HepG2 (cell line): ENCODE measurements around the gene HDLBP. TPM values are rescaled to one million over a fixed set of nuclear protein-coding genes. Genes with fewer than 3 reads are reported as not detected.

Experiments used
- BCL6 ChIP-seq: IDR thresholded peaks from 2 replicates; pipeline ENCODE4 v1.6.1; 2016; ENCODE audit warnings: missing genetic modification reagents, missing compliant biosample characterization
- GATAD2A ChIP-seq: IDR thresholded peaks from 2 replicates; pipeline ENCODE4 v1.6.1; 2016
- NR3C1 ChIP-seq: sonication (generic); formaldehyde crosslinking; IDR thresholded peaks from 2 replicates; pipeline ENCODE4 v1.4.0; 2020; ENCODE audit warnings: missing genetic modification reagents
- NRL ChIP-seq: sonication (generic); formaldehyde crosslinking; IDR thresholded peaks from 2 replicates; pipeline ENCODE4 v1.5.0; 2020; ENCODE audit warnings: missing genetic modification reagents, mild to moderate bottlenecking, moderate library complexity, borderline replicate concordance
- SSRP1 ChIP-seq: IDR thresholded peaks from 2 replicates; pipeline ENCODE4 v1.6.1; 2016; ENCODE audit warnings: control low read depth
- TGIF2 ChIP-seq: IDR thresholded peaks from 2 replicates; pipeline ENCODE4 v1.6.1; 2016; ENCODE audit warnings: control low read depth, missing compliant biosample characterization
- TOE1 ChIP-seq: sonication (generic); formaldehyde crosslinking; IDR thresholded peaks from 2 replicates; pipeline ENCODE4 v1.4.0; 2020; ENCODE audit warnings: mild to moderate bottlenecking, missing genetic modification reagents
- ZFAT ChIP-seq: sonication (generic); formaldehyde crosslinking; conservative IDR thresholded peaks from 2 replicates; pipeline ENCODE4 v1.8.1; 2023; ENCODE audit warnings: missing genetic modification reagents, inconsistent platforms
- ZFP41 ChIP-seq: sonication (generic); formaldehyde crosslinking; IDR thresholded peaks from 2 replicates; pipeline ENCODE4 v1.4.0; 2020; ENCODE audit warnings: mild to moderate bottlenecking, missing genetic modification reagents, borderline replicate concordance
- ZMAT3 ChIP-seq: sonication (generic); formaldehyde crosslinking; conservative IDR thresholded peaks from 2 replicates; pipeline ENCODE4 v1.7.0; 2021; ENCODE audit warnings: missing genetic modification reagents
- ZNF230 ChIP-seq: sonication (generic); formaldehyde crosslinking; IDR thresholded peaks from 2 replicates; pipeline ENCODE4 v1.4.0; 2020; ENCODE audit warnings: mild to moderate bottlenecking, missing genetic modification reagents
- ZNF296 ChIP-seq: sonication (generic); formaldehyde crosslinking; conservative IDR thresholded peaks from 2 replicates; pipeline ENCODE4 v1.5.0; 2020; ENCODE audit warnings: mild to moderate bottlenecking, missing genetic modification reagents
- ZNF44 ChIP-seq: sonication (generic); formaldehyde crosslinking; IDR thresholded peaks from 2 replicates; pipeline ENCODE4 v1.5.1; 2020; ENCODE audit warnings: mild to moderate bottlenecking, missing genetic modification reagents
- ZNF660 ChIP-seq: sonication (generic); formaldehyde crosslinking; IDR thresholded peaks from 2 replicates; pipeline ENCODE4 v1.5.1; 2020; ENCODE audit warnings: mild to moderate bottlenecking, low read depth, missing genetic modification reagents, borderline replicate concordance
- ZNF766 ChIP-seq: sonication (generic); formaldehyde crosslinking; IDR thresholded peaks from 2 replicates; pipeline ENCODE4 v1.5.0; 2020; ENCODE audit warnings: missing genetic modification reagents, borderline replicate concordance
- polyA plus RNA-seq, 8 experiments: library from polyadenylated mRNA; depleted of rRNA in 3 of 8; stranded (reverse) in 7 of 8; unstranded in 1 of 8; fragments of >200 nt; fragmentation: Illumina TruSeq in 4 of 8; extraction: Trizol in 4 of 8; gene quantifications; 2 replicates each; pipeline versions ENCODE4 v1.2.1 to v1.2.3, GENCODE V29; 2011 to 2016; ENCODE audit warnings: low read depth in 4 of 8, missing spikeins in 1 of 8, mixed read lengths in 1 of 8; ENCODE audit not compliant: insufficient read depth in 1 of 8
- total RNA-seq, 5 experiments: library from RNA; depleted of rRNA; stranded (reverse); fragments of >200 nt; fragmentation: Illumina TruSeq; extraction: Trizol; gene quantifications; 2 replicates each; pipeline ENCODE4 v1.2.3, GENCODE V29; 2016; ENCODE audit warnings: low read depth in 1 of 5
- TF ChIP-seq, protein P1 (sequence below): sonication (generic); formaldehyde crosslinking; IDR thresholded peaks from 2 replicates; pipeline ENCODE4 v1.4.0; 2020; ENCODE audit warnings: missing genetic modification reagents, borderline replicate concordance
- TF ChIP-seq, protein P2 (sequence below): sonication (generic); formaldehyde crosslinking; IDR thresholded peaks from 2 replicates; pipeline ENCODE4 v1.8.0; 2022; ENCODE audit warnings: missing genetic modification reagents, mild to moderate bottlenecking, inconsistent platforms, borderline replicate concordance
- TF ChIP-seq, protein P3 (sequence below): sonication (generic); formaldehyde crosslinking; IDR thresholded peaks from 2 replicates; pipeline ENCODE4 v1.9.0; 2021; ENCODE audit warnings: missing genetic modification reagents, borderline replicate concordance
- TF ChIP-seq, protein P4 (sequence below): sonication (generic); formaldehyde crosslinking; IDR thresholded peaks from 2 replicates; pipeline ENCODE4 v1.8.1; 2022; ENCODE audit warnings: mild to moderate bottlenecking, missing genetic modification reagents
- TF ChIP-seq, protein P5 (sequence below): IDR thresholded peaks from 2 replicates; pipeline ENCODE4 v1.6.1; 2016; ENCODE audit warnings: missing compliant biosample characterization, missing genetic modification reagents, borderline replicate concordance

HDLBP gene
- total and polyA plus RNA-seq, 2 of the 13 experiments (the other 11 are each of a cell fraction or from before 2014, with no cell fraction given) = 464 to 707 TPM

DNA sequence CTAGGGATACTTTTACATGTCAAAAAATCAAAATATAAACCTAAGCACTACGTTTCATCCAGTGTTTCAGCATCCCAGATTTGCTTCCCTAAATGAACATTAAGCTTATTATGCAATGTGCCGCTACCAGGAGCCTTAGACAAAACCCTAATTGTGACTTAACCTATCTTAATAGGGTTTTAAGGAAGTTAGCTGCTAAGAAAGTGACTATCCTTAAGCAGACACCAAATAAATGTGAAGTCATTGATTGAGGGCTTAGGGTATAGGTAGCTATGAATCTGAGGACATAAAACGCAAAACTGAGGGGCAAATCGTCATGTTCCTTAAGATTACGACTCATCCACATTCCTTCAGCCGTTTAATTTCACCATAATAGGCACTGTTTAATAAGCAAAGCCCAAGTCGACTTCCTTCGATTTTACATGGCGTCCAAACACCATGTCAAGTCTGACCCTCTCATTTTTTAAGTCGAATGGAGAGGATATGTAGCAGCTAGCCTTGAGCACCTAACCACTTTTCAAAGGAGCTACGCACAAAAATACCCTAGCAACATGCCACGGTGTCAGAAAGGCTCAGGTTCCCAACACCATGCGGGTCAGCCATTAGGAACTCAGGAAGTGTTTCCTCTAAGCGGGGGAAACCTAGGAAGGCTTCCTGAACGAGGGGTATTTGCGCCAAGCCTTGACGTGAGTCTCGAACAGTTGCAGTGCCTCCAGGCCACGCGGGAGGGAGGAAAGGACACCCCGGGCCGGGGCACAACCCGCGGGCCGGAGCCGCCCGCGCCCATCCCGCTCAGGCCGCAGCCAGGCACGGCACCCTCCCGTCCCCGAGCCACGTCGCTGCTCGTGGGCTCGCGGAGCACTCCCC, 1.0 kb downstream of the HDLBP start (continued):
- TF ChIP-seq, protein P1, sequence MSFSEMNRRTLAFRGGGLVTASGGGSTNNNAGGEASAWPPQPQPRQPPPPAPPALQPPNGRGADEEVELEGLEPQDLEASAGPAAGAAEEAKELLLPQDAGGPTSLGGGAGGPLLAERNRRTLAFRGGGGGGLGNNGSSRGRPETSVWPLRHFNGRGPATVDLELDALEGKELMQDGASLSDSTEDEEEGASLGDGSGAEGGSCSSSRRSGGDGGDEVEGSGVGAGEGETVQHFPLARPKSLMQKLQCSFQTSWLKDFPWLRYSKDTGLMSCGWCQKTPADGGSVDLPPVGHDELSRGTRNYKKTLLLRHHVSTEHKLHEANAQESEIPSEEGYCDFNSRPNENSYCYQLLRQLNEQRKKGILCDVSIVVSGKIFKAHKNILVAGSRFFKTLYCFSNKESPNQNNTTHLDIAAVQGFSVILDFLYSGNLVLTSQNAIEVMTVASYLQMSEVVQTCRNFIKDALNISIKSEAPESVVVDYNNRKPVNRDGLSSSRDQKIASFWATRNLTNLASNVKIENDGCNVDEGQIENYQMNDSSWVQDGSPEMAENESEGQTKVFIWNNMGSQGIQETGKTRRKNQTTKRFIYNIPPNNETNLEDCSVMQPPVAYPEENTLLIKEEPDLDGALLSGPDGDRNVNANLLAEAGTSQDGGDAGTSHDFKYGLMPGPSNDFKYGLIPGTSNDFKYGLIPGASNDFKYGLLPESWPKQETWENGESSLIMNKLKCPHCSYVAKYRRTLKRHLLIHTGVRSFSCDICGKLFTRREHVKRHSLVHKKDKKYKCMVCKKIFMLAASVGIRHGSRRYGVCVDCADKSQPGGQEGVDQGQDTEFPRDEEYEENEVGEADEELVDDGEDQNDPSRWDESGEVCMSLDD (CRISPR knock-in tag) = no peak
- TF ChIP-seq ZNF296 (CRISPR knock-in tag) (no peak), ZNF766 (no peak), ZNF660 (CRISPR knock-in tag) (no peak), ZNF44 (CRISPR knock-in tag) (no peak), BCL6 (CRISPR knock-in tag) (no peak), TOE1 (CRISPR knock-in tag) (no peak), ZFP41 (CRISPR knock-in tag) (no peak), GATAD2A (CRISPR knock-in tag) (0 out of 2 replicates have a peak, but pooled peaks have one; percentile 8), ZNF230 (CRISPR knock-in tag) (no peak), NRL (CRISPR knock-in tag) (no peak; the same call in 1 of the 2 replicates), ZMAT3 (CRISPR knock-in tag) (no peak), SSRP1 (CRISPR knock-in tag) (no peak), NR3C1 (CRISPR knock-in tag) (no peak), TGIF2 (CRISPR knock-in tag) (no peak), ZFAT (CRISPR knock-in tag) (0 out of 2 replicates have a peak, but pooled peaks have one; percentile 75)
- TF ChIP-seq, protein P2, sequence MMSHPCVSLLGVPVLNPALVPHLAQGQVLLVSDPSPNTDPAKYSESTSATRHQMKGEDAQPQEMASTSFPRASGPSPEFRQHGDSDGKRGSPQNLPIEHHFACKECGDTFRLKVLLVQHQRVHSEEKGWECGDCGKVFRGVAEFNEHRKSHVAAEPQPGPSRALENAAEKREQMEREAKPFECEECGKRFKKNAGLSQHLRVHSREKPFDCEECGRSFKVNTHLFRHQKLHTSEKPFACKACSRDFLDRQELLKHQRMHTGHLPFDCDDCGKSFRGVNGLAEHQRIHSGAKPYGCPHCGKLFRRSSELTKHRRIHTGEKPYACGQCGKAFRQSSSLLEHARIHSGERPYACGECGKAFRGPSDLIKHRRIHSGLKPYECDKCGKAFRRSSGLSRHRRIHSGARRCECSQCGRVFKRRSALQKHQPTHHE (CRISPR knock-in tag) = no peak
- TF ChIP-seq, protein P3, sequence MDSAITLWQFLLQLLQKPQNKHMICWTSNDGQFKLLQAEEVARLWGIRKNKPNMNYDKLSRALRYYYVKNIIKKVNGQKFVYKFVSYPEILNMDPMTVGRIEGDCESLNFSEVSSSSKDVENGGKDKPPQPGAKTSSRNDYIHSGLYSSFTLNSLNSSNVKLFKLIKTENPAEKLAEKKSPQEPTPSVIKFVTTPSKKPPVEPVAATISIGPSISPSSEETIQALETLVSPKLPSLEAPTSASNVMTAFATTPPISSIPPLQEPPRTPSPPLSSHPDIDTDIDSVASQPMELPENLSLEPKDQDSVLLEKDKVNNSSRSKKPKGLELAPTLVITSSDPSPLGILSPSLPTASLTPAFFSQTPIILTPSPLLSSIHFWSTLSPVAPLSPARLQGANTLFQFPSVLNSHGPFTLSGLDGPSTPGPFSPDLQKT = 0 out of 2 replicates have a peak, but pooled peaks have one; percentile 50
- TF ChIP-seq, protein P4, sequence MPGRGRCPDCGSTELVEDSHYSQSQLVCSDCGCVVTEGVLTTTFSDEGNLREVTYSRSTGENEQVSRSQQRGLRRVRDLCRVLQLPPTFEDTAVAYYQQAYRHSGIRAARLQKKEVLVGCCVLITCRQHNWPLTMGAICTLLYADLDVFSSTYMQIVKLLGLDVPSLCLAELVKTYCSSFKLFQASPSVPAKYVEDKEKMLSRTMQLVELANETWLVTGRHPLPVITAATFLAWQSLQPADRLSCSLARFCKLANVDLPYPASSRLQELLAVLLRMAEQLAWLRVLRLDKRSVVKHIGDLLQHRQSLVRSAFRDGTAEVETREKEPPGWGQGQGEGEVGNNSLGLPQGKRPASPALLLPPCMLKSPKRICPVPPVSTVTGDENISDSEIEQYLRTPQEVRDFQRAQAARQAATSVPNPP (CRISPR knock-in tag) = no peak; the same call in 1 of the 2 replicates
- TF ChIP-seq, protein P5, sequence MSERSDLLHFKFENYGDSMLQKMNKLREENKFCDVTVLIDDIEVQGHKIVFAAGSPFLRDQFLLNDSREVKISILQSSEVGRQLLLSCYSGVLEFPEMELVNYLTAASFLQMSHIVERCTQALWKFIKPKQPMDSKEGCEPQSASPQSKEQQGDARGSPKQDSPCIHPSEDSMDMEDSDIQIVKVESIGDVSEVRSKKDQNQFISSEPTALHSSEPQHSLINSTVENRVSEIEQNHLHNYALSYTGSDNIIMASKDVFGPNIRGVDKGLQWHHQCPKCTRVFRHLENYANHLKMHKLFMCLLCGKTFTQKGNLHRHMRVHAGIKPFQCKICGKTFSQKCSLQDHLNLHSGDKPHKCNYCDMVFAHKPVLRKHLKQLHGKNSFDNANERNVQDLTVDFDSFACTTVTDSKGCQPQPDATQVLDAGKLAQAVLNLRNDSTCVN (CRISPR knock-in tag) = 0 out of 2 replicates have a peak, but pooled peaks have one; percentile 12
